HCT116 (cell line): ENCODE results near the gene CDHR4. TPM values are rescaled to one million over a fixed set of nuclear protein-coding genes. Genes with fewer than 3 reads are reported as not detected.

Experiments used
- ATAC-seq: fragments of 200-7000 bp; cut with Tn5 transposase; 2 replicates; pipeline ENCODE4 v1.9.1; 2020; ENCODE audit warnings: mild to moderate bottlenecking, moderate library complexity
- BruUV-seq: library from RNA; stranded (reverse); fragments of 400-500 nt; replicated peaks from 2 replicates; lab custom pipeline; 2021; lab: Mats Ljungman, UMichigan
- CTCF ChIA-PET: fragments of 300-600 bp; sonication (Branson Sonifier 250); formaldehyde crosslinking; loops from one replicate; lab custom pipeline; 2021; ENCODE audit warnings: antibody characterized with exemption; lab: Charles Lee
- POLR2A ChIA-PET: fragments of 300-600, 350-600 bp; sonication (Branson Sonifier 250); formaldehyde crosslinking; loops from one replicate; lab custom pipeline; 2021; ENCODE audit warnings: antibody characterized with exemption; lab: Charles Lee
- RAD21 ChIA-PET, 2 experiments: fragments of 300-600 bp; sonication (Branson Sonifier 250); formaldehyde crosslinking; loops; one replicate each; lab custom pipeline; 2023; ENCODE audit warnings: low total read pairs in 2 of 2; ENCODE audit not compliant: uncharacterized antibody in 2 of 2, unreplicated experiment in 2 of 2, low non-redundant PET in 1 of 2; lab: Charles Lee
- DNase-seq: peaks from one replicate; pipeline ENCODE4 v3.0.0-alpha.2; 2010; ENCODE audit warnings: low read depth, low spot score
- H2AFZ ChIP-seq: fragments of 200-600 bp; shearing (Covaris generic), sonication (generic); 2 replicates; pipeline ENCODE4 v1.6.1; 2017; ENCODE audit warnings: low read depth, mixed run types, mixed read lengths, antibody characterized with exemption, low read length; ENCODE audit not compliant: poor library complexity, severe bottlenecking
- H3K27ac ChIP-seq: 2 replicates; pipeline ENCODE4 v1.5.1; 2012; ENCODE audit warnings: low read depth, low read length
- H3K27me3 ChIP-seq: fragments of 200-600 bp; sonication (generic); 2 replicates; pipeline ENCODE4 v1.6.1; 2016; ENCODE audit warnings: mixed run types, low read length, mixed read lengths; ENCODE audit not compliant: insufficient read depth
- H3K36me3 ChIP-seq, 2 experiments: fragments of 200-500 bp in 1 of 2; fragments of 200-600 bp in 1 of 2; sonication (Bioruptor generic) in 1 of 2; sonication (generic) in 1 of 2; 2 replicates each; pipeline versions ENCODE4 v1.5.1 to v1.6.1; 2014 to 2016; ENCODE audit warnings: low read length in 2 of 2, inconsistent platforms in 1 of 2, mixed read lengths in 1 of 2, mixed run types in 1 of 2; ENCODE audit not compliant: insufficient read depth in 2 of 2, control insufficient read depth in 1 of 2
- H3K4me1 ChIP-seq, 2 experiments: fragments of 200-600 bp in 1 of 2; sonication (generic) in 1 of 2; 2 replicates each; pipeline versions ENCODE4 v1.5.1 to v1.6.1; 2012 to 2017; ENCODE audit warnings: low read length in 2 of 2, inconsistent platforms in 1 of 2, mild to moderate bottlenecking in 1 of 2, mixed read lengths in 1 of 2, mixed run types in 1 of 2, moderate library complexity in 1 of 2; ENCODE audit not compliant: insufficient read depth in 2 of 2, control insufficient read depth in 1 of 2
- H3K4me2 ChIP-seq: fragments of 200-600 bp; sonication (generic); 2 replicates; pipeline ENCODE4 v1.6.1; 2017; ENCODE audit warnings: mixed run types, low read length, mixed read lengths
- H3K4me3 ChIP-seq, 2 experiments: fragments of 200-600 bp in 1 of 2; sonication (generic) in 1 of 2; replicated peaks in 1 of 2; 2 replicates each; pipeline ENCODE4 v1.5.1; 2011 to 2016; ENCODE audit warnings: low read length in 2 of 2, control low read depth in 1 of 2, low read depth in 1 of 2, mild to moderate bottlenecking in 1 of 2, mixed read lengths in 1 of 2, mixed run types in 1 of 2
- H3K79me2 ChIP-seq: fragments of 200-600 bp; sonication (generic); 2 replicates; pipeline ENCODE4 v1.6.1; 2017; ENCODE audit warnings: mild to moderate bottlenecking, mixed run types, low read length, moderate library complexity, mixed read lengths; ENCODE audit not compliant: insufficient read depth
- H3K9ac ChIP-seq: fragments of 200-600 bp; sonication (generic); 2 replicates; pipeline ENCODE4 v1.6.1; 2016; ENCODE audit warnings: low read length, mixed read lengths
- H3K9me2 ChIP-seq: fragments of 200-600 bp; sonication (generic), shearing (Covaris generic); 2 replicates; pipeline ENCODE4 v1.6.1; 2017; ENCODE audit warnings: mixed run types, mild to moderate bottlenecking, moderate library complexity; ENCODE audit not compliant: insufficient read depth
- H3K9me3 ChIP-seq, 2 experiments: fragments of 200-500 bp in 1 of 2; fragments of 200-600 bp in 1 of 2; sonication (Bioruptor generic) in 1 of 2; sonication (generic) in 1 of 2; 2 replicates each; pipeline ENCODE4 v1.6.1; 2014 to 2017; ENCODE audit warnings: low read length in 2 of 2, mixed read lengths in 2 of 2, inconsistent platforms in 1 of 2, low read depth in 1 of 2, mild to moderate bottlenecking in 1 of 2, mixed run types in 1 of 2, moderate library complexity in 1 of 2; ENCODE audit not compliant: control insufficient read depth in 1 of 2, insufficient read depth in 1 of 2
- H4K20me1 ChIP-seq: fragments of 200-600 bp; sonication (generic), shearing (Covaris generic); 2 replicates; pipeline ENCODE4 v1.6.1; 2017; ENCODE audit warnings: mixed run types, mild to moderate bottlenecking, moderate library complexity; ENCODE audit not compliant: insufficient read depth
- CEBPB ChIP-seq: IDR thresholded peaks from 2 replicates; pipeline ENCODE4 v1.6.1; 2012; ENCODE audit warnings: low read depth
- CTCF ChIP-seq, 3 experiments: fragments of 200-600 bp in 1 of 3; sonication (generic) in 1 of 3; IDR thresholded peaks in 2 of 3; conservative IDR thresholded peaks in 1 of 3; 2 replicates each; pipeline ENCODE4 v1.5.1; 2012 to 2017; ENCODE audit warnings: low read depth in 2 of 3, low read length in 2 of 3, antibody characterized with exemption in 1 of 3, borderline replicate concordance in 1 of 3, control low read depth in 1 of 3, mild to moderate bottlenecking in 1 of 3, mixed read lengths in 1 of 3, mixed run types in 1 of 3, moderate library complexity in 1 of 3; ENCODE audit not compliant: insufficient read depth in 1 of 3
- EGR1 ChIP-seq: IDR thresholded peaks from 2 replicates; pipeline ENCODE4 v1.6.1; 2012; ENCODE audit warnings: low read depth
- ELF1 ChIP-seq: IDR thresholded peaks from 2 replicates; pipeline ENCODE4 v1.6.1; 2012; ENCODE audit warnings: low read depth, borderline replicate concordance
- FOSL1 ChIP-seq: IDR thresholded peaks from 2 replicates; pipeline ENCODE4 v1.6.1; 2012; ENCODE audit warnings: low read depth
- JUND ChIP-seq: IDR thresholded peaks from 2 replicates; pipeline ENCODE4 v1.6.1; 2012
- MAX ChIP-seq: IDR thresholded peaks from 2 replicates; pipeline ENCODE4 v1.6.1; 2012
- SP1 ChIP-seq: IDR thresholded peaks from 2 replicates; pipeline ENCODE4 v1.6.1; 2012; ENCODE audit warnings: low read depth
- TCF7L2 ChIP-seq: IDR thresholded peaks from 2 replicates; pipeline ENCODE4 v1.7.0; 2011; ENCODE audit warnings: borderline replicate concordance, inconsistent platforms; ENCODE audit not compliant: insufficient read depth, insufficient read length; ENCODE audit errors: extremely low read depth
- YY1 ChIP-seq: IDR thresholded peaks from 2 replicates; pipeline ENCODE4 v1.6.1; 2011; ENCODE audit warnings: low read length, low read depth, moderate library complexity, mild to moderate bottlenecking; ENCODE audit not compliant: insufficient replicate concordance; ENCODE audit errors: extremely low read depth
- ZBTB33 ChIP-seq: IDR thresholded peaks from 2 replicates; pipeline ENCODE4 v1.6.1; 2011; ENCODE audit warnings: mild to moderate bottlenecking, low read length, moderate library complexity; ENCODE audit not compliant: insufficient replicate concordance; ENCODE audit errors: extremely low read depth
- intact Hi-C: fragments of 100-400 bp; cut with micrococcal nuclease; formaldehyde crosslinking; loops from 2 replicates; pipeline ENCODE4 v1.10.0; 2022
- total RNA-seq: library from RNA; stranded (reverse); gene quantifications from one replicate; pipeline ENCODE4 v1.2.1, GENCODE V29; 2021; ENCODE audit not compliant: unreplicated experiment

Gene CDHR4
- total RNA-seq, 1 experiment from 2014 or later: not detected

GRCh38 chr3:49799105-49799504, 568 bp downstream of the CDHR4 start:
- TF ChIP-seq FOSL1 (no peak), CTCF (IDR thresholded peaks at IDR 0.05 in 2 of 3, conservative IDR thresholded peaks at IDR 0.05 in 1 of 3; ENCODE audit: borderline replicate concordance in 1 of 3, insufficient read depth in 1 of 3, low read depth in 2 of 3, low read length in 2 of 3) (no peak), YY1 (no peak), ELF1 (no peak), JUND (no peak), MAX (no peak), SP1 (no peak), TCF7L2 (no peak), ZBTB33 (no peak), CEBPB (no peak), EGR1 (no peak)
- TF ChIP-seq, all 23 proteins: peak for 0
- Histone ChIP-seq H2AFZ (no peak overlapping the region), H3K9me2 (no peaks in the 10 kb centered on the region), H3K9me3 (no peaks in the 10 kb centered on the region), H3K79me2 (no peaks in the 10 kb centered on the region), H3K9ac (no peak overlapping the region), H3K4me2 (peak overlapping the region; percentile 56), H3K27ac (no peak overlapping the region), H4K20me1 (no peaks in the 10 kb centered on the region), H3K4me1 (peaks cover 5 to 31% of the 10 kb centered on the region in 2 experiments; a peak in 3 of 4 replicates), H3K36me3 (no peaks in the 10 kb centered on the region), H3K27me3 (no peaks in the 10 kb centered on the region), H3K4me3 (no peak overlapping the region)
- POLR2A ChIA-PET: no interaction called here
- DNase-seq (no peak), ATAC-seq (no peak)
- intact Hi-C loops: no loop called here
- RAD21 ChIA-PET: interaction anchor here in 1 of 2 experiments (0.6 kb wide), 1 partner anchor 108 kb away, joined by 4 read pairs; no protein-coding TSS in a partner anchor
- CTCF ChIA-PET: interaction anchor here (1.2 kb wide), 1 partner anchor 259 kb away, joined by 3 read pairs; no protein-coding TSS in a partner anchor
- BruUV-seq: no TSS peak
